Loucy (cell line): Measurements from ENCODE around the gene CELF3.

Source experiments
- CTCF ChIP-seq: fragments of 200-600 bp; sonication (generic); conservative IDR thresholded peaks from 2 replicates; pipeline ENCODE4 v1.5.1; 2014; ENCODE audit warnings: mild to moderate bottlenecking, antibody characterized with exemption, low read length
- EZH2phosphoT487 ChIP-seq: fragments of 200-600 bp; IDR thresholded peaks from 2 replicates; pipeline ENCODE4 v1.6.1; 2018; ENCODE audit warnings: antibody characterized with exemption, mild to moderate bottlenecking, moderate library complexity, borderline replicate concordance

- TF ChIP-seq CTCF (no peak), EZH2phosphoT487 (no peak)
These were observed 2.1 kb upstream of the CELF3 start for GRCh38 chr1:151718666-151719065.
